ENCODE measurements around the gene ADAMTS10. TPM values are rescaled to one million over a fixed set of nuclear protein-coding genes. Genes with fewer than 3 reads are reported as not detected.
"Not testable (repeated sequence)": the region's sequence is repeated elsewhere in the genome, so short reads cannot be mapped to it uniquely, and the experiment has no call there.

The ADAMTS10 gene
- total and polyA plus RNA-seq, 3 experiments from 2014 or later: 1.3 to 16.2 (median 13.2) TPM

GRCh38 chr19:8642561-8642960, 32.0 kb upstream of the ADAMTS10 start:
- H3K27me3 ChIP-seq (ENCODE audit: insufficient read depth, low read length, poor library complexity, severe bottlenecking): no peaks in the 10 kb centered on the region
- no peaks in the 10 kb centered on the region for H3K4me1 ChIP-seq (ENCODE audit: insufficient read depth, low read length)
- Mint-ChIP-seq H3K4me1 (peaks cover 1 to 6% (median 5%) of the 10 kb centered on the region in 3 donors), H3K9me3 (peaks cover 0 to 1% (median 0%) of the 10 kb centered on the region in 5 donors), H3K4me3 (no peak overlapping the region), H3K27ac (no peak overlapping the region), H3K27me3 (peaks cover 9 to 33% of the 10 kb centered on the region in 2 donors), H3K36me3 (no peaks in the 10 kb centered on the region)
- CTCF ChIA-PET: interaction anchor here (0.8 to 4.4 kb wide), 11 partner anchors 11 to 93 kb away, joined by 3 to 46 read pairs (median 4); partner anchors contain the start of gene MYO1F
- no peak for DNase-seq
- H3K9me3 ChIP-seq (ENCODE audit: low read length): no peaks in the 10 kb centered on the region
- POLR2A ChIA-PET: interaction anchor here (0.6 to 1.0 kb wide), 4 partner anchors 49 to 229 kb away, joined by 3 to 4 read pairs (median 3); partner anchors contain the start of gene MARCHF2
- H3K27ac ChIP-seq (ENCODE audit: low read depth, low read length): no peak overlapping the region
- no peaks in the 10 kb centered on the region for H3K36me3 ChIP-seq (ENCODE audit: insufficient read depth, low read length)
- no peak overlapping the region for H3K4me3 ChIP-seq (ENCODE audit: low read length)

- POLR2A ChIA-PET: interaction anchor here (0.6 to 1.0 kb wide), 5 partner anchors 49 to 437 kb away, joined by 3 to 7 read pairs (median 3); partner anchors contain the start of gene MARCHF2
- H3K4me1 ChIP-seq (ENCODE audit: insufficient read depth, low read length): no peaks in the 10 kb centered on the region
- Mint-ChIP-seq H3K27me3 (peaks cover 10 to 33% of the 10 kb centered on the region in 2 donors), H3K9me3 (peaks cover 0 to 1% (median 0%) of the 10 kb centered on the region in 5 donors), H3K4me1 (peaks cover 1 to 6% (median 5%) of the 10 kb centered on the region in 3 donors), H3K4me3 (no peak overlapping the region), H3K36me3 (no peaks in the 10 kb centered on the region), H3K27ac (peak overlapping the region in 1 of 8 donors; percentile 52)
- H3K9me3 ChIP-seq (ENCODE audit: low read length): no peaks in the 10 kb centered on the region
- CTCF ChIA-PET: interaction anchor here (0.6 to 4.4 kb wide), 18 partner anchors 8 to 288 kb away, joined by 3 to 46 read pairs (median 4); partner anchors contain the start of genes MYO1F and NFILZ
- H3K4me3 ChIP-seq (ENCODE audit: low read length): no peak overlapping the region
- peak in 2 of 5 donors; percentile 43 to 49 for DNase-seq
- no peak overlapping the region for H3K27ac ChIP-seq (ENCODE audit: low read depth, low read length)
- H3K36me3 ChIP-seq (ENCODE audit: insufficient read depth, low read length): no peaks in the 10 kb centered on the region
- no peaks in the 10 kb centered on the region for H3K27me3 ChIP-seq (ENCODE audit: insufficient read depth, low read length, poor library complexity, severe bottlenecking)
Measured at GRCh38 chr19:8641908-8642547, 31.5 kb upstream of the ADAMTS10 start.

GRCh38 chr19:8641221-8641907, 30.8 kb upstream of the ADAMTS10 start:
- no peak overlapping the region for H3K27ac ChIP-seq (ENCODE audit: low read depth, low read length)

GRCh38 chr19:8640402-8641004, 30.0 kb upstream of the ADAMTS10 start:
- Histone ChIP-seq H3K4me1 (ENCODE audit: insufficient read depth, low read length) (no peaks in the 10 kb centered on the region), H3K4me3 (ENCODE audit: low read length) (no peak overlapping the region), H3K27ac (ENCODE audit: low read depth, low read length) (no peak overlapping the region), H3K36me3 (ENCODE audit: insufficient read depth, low read length) (no peaks in the 10 kb centered on the region), H3K27me3 (ENCODE audit: insufficient read depth, low read length, poor library complexity, severe bottlenecking) (no peaks in the 10 kb centered on the region), H3K9me3 (ENCODE audit: low read length) (no peaks in the 10 kb centered on the region)
- Mint-ChIP-seq H3K9me3 (peaks cover 0 to 1% (median 0%) of the 10 kb centered on the region in 5 donors), H3K4me1 (peaks cover 1 to 6% (median 5%) of the 10 kb centered on the region in 3 donors), H3K27me3 (peaks cover 14 to 29% of the 10 kb centered on the region in 2 donors), H3K27ac (peak overlapping the region in 1 of 8 donors; percentile 96), H3K36me3 (no peaks in the 10 kb centered on the region), H3K4me3 (no peak overlapping the region)
- ChIA-PET CTCF (interaction anchor here (4.4 kb wide), 1 partner anchor 60 kb away, joined by 46 read pairs; no protein-coding TSS in a partner anchor), POLR2A (no interaction called here)
- no peak for DNase-seq

More at GRCh38 chr19:8641221-8641907, 30.8 kb upstream of the ADAMTS10 start:
- POLR2A ChIA-PET: interaction anchor here (0.6 to 1.0 kb wide), 2 partner anchors 228 to 438 kb away, joined by 3 to 7 read pairs; partner anchors contain the start of gene MARCHF2
- no peaks in the 10 kb centered on the region for H3K36me3 Mint-ChIP-seq
- Histone ChIP-seq H3K4me3 (ENCODE audit: low read length) (no peak overlapping the region), H3K27me3 (ENCODE audit: insufficient read depth, low read length, poor library complexity, severe bottlenecking) (no peaks in the 10 kb centered on the region), H3K9me3 (ENCODE audit: low read length) (no peaks in the 10 kb centered on the region), H3K4me1 (ENCODE audit: insufficient read depth, low read length) (no peaks in the 10 kb centered on the region), H3K36me3 (ENCODE audit: insufficient read depth, low read length) (no peaks in the 10 kb centered on the region)
- no peak overlapping the region for H3K4me3 Mint-ChIP-seq
- CTCF ChIA-PET: interaction anchor here (0.6 to 4.4 kb wide), 17 partner anchors 8 to 287 kb away, joined by 3 to 46 read pairs (median 4); partner anchors contain the start of genes MYO1F and NFILZ
- H3K27me3 Mint-ChIP-seq: peaks cover 14 to 31% of the 10 kb centered on the region in 2 donors
- H3K9me3 Mint-ChIP-seq: peaks cover 0 to 1% (median 0%) of the 10 kb centered on the region in 5 donors
- no peak for DNase-seq
- H3K27ac Mint-ChIP-seq: no peak overlapping the region
- H3K4me1 Mint-ChIP-seq: peaks cover 1 to 6% (median 5%) of the 10 kb centered on the region in 3 donors

- H3K36me3 ChIP-seq (ENCODE audit: insufficient read depth, low read length): no peaks in the 10 kb centered on the region
- no peaks in the 10 kb centered on the region for H3K27me3 ChIP-seq (ENCODE audit: insufficient read depth, low read length, poor library complexity, severe bottlenecking)
- H3K4me1 Mint-ChIP-seq: peaks cover 1 to 6% (median 5%) of the 10 kb centered on the region in 3 donors
- peaks cover 0 to 1% (median 0%) of the 10 kb centered on the region in 5 donors for H3K9me3 Mint-ChIP-seq
- no peak overlapping the region for H3K4me3 ChIP-seq (ENCODE audit: low read length)
- no peak overlapping the region for H3K27ac ChIP-seq (ENCODE audit: low read depth, low read length)
- no peak for DNase-seq
- ChIA-PET CTCF (interaction anchor here (1.4 kb wide), 1 partner anchor 59 kb away, joined by 3 read pairs; no protein-coding TSS in a partner anchor), POLR2A (no interaction called here)
- H3K27me3 Mint-ChIP-seq: peaks cover 14 to 32% of the 10 kb centered on the region in 2 donors
- H3K9me3 ChIP-seq (ENCODE audit: low read length): no peaks in the 10 kb centered on the region
- no peaks in the 10 kb centered on the region for H3K36me3 Mint-ChIP-seq
- no peak overlapping the region for H3K4me3 Mint-ChIP-seq
- H3K27ac Mint-ChIP-seq: peak overlapping the region in 1 of 8 donors; percentile 96
- no peaks in the 10 kb centered on the region for H3K4me1 ChIP-seq (ENCODE audit: insufficient read depth, low read length)
Measured at GRCh38 chr19:8639821-8640401, 29.4 kb upstream of the ADAMTS10 start.

- Histone ChIP-seq H3K27ac (ENCODE audit: low read depth, low read length) (no peak overlapping the region), H3K4me3 (ENCODE audit: low read length) (no peak overlapping the region), H3K27me3 (ENCODE audit: insufficient read depth, low read length, poor library complexity, severe bottlenecking) (no peaks in the 10 kb centered on the region), H3K4me1 (ENCODE audit: insufficient read depth, low read length) (no peaks in the 10 kb centered on the region), H3K9me3 (ENCODE audit: low read length) (no peaks in the 10 kb centered on the region), H3K36me3 (ENCODE audit: insufficient read depth, low read length) (no peaks in the 10 kb centered on the region)
- Mint-ChIP-seq H3K27me3 (peaks cover 14 to 32% of the 10 kb centered on the region in 2 donors), H3K9me3 (peaks cover 0 to 1% (median 0%) of the 10 kb centered on the region in 5 donors), H3K4me1 (peaks cover 1 to 6% (median 5%) of the 10 kb centered on the region in 3 donors), H3K4me3 (no peak overlapping the region), H3K36me3 (no peaks in the 10 kb centered on the region), H3K27ac (peak overlapping the region in 2 of 8 donors; percentile 30 to 85)
- CTCF ChIA-PET: interaction anchor here (0.6 kb wide), 1 partner anchor 9 kb away, joined by 3 read pairs; no protein-coding TSS in a partner anchor
- POLR2A ChIA-PET: no interaction called here
- peak in 1 of 5 donors; percentile 15 for DNase-seq
Measured at GRCh38 chr19:8638078-8638619, 27.6 kb upstream of the ADAMTS10 start.

- H3K4me3 ChIP-seq (ENCODE audit: low read length); H3K27me3 ChIP-seq (ENCODE audit: insufficient read depth, low read length, poor library complexity, severe bottlenecking); DNase-seq; H3K9me3 Mint-ChIP-seq; H3K9me3 ChIP-seq (ENCODE audit: low read length); H3K36me3 Mint-ChIP-seq; H3K4me3 Mint-ChIP-seq; H3K36me3 ChIP-seq (ENCODE audit: insufficient read depth, low read length); CTCF ChIA-PET; H3K27ac ChIP-seq (ENCODE audit: low read depth, low read length); H3K4me1 Mint-ChIP-seq; H3K4me1 ChIP-seq (ENCODE audit: insufficient read depth, low read length); POLR2A ChIA-PET: not testable (repeated sequence)
- H3K27ac Mint-ChIP-seq: peak overlapping the region in 1 of 8 donors; percentile 47
- peaks cover 14 to 32% of the 10 kb centered on the region in 2 donors for H3K27me3 Mint-ChIP-seq
Measured at GRCh38 chr19:8637070-8637469, 26.6 kb upstream of the ADAMTS10 start.

All from CD8-positive, alpha-beta memory T cell (primary cell).